ENCODE measurements around the gene EXOC6B.

GRCh38 chr2:72457801-72458516 lies 367.9 kb downstream of the EXOC6B start:
- TF ChIP-seq CTCF (tag by site-specific recombination; IDR thresholded peaks at IDR 0.05) (no peak), ZSCAN30 (tag by site-specific recombination; IDR thresholded peaks at IDR 0.05) (no peak), ZNF114 (tag by site-specific recombination; IDR thresholded peaks at IDR 0.05) (no peak), ZFP41 (tag by site-specific recombination; IDR thresholded peaks at IDR 0.05; ENCODE audit: borderline replicate concordance) (no peak), PBX3 (CRISPR knock-in tag; IDR thresholded peaks at IDR 0.05) (no peak), ZNF670 (tag by site-specific recombination; IDR thresholded peaks at IDR 0.05; ENCODE audit: low read depth) (no peak), ZNF184 (tag by site-specific recombination; IDR thresholded peaks at IDR 0.05) (no peak), SALL2 (tag by site-specific recombination; IDR thresholded peaks at IDR 0.05; ENCODE audit: borderline replicate concordance) (no peak), ZNF274 (IDR thresholded peaks at IDR 0.05; ENCODE audit: low read length) (no peak), ZNF274 (tag by site-specific recombination; IDR thresholded peaks at IDR 0.05; ENCODE audit: borderline replicate concordance) (no peak)
